Gastrocnemius medialis (tissue), 4 donors: ENCODE results near the gene KCP.

Source experiments
- POLR2A ChIP-seq, 2 donors: fragments of 450-650 bp; IDR thresholded peaks; one replicate each; pipeline ENCODE4 v1.6.1; 2017; ENCODE audit warnings: antibody characterized with exemption in 2 of 2, mild to moderate bottlenecking in 2 of 2, moderate library complexity in 2 of 2
- TF ChIP-seq, protein P1 (sequence below), 5 experiments: fragments of 450-650 bp in 3 of 5; fragments of 200-600 bp in 2 of 5; sonication (generic) in 2 of 5; IDR thresholded peaks in 4 of 5; conservative IDR thresholded peaks in 1 of 5; 1 replicate in 4 of 5; 2 replicates in 1 of 5; pipeline ENCODE4 v1.5.1; 2016 to 2019; ENCODE audit warnings: antibody characterized with exemption in 5 of 5, mild to moderate bottlenecking in 3 of 5, moderate library complexity in 3 of 5

DNA sequence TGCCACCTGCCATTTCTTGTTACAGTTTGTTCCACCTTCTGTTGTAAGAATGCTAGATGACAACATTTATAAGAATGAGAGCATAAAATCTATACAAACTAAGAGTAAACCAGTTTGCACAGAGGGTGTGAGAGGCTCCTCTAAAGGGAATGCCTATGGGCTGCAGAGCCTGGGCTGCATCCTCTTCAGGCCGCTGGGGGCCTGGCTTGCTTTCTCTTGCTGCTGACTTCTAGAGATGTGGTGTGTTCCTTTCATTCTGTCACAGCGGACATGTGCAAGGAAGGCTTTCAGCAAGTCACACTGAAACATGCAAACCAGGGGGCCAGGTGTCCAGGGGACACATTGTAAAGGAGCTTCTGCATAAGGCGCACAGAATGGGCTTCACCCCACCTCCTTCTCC is 55.0 kb downstream of the KCP start:
- TF ChIP-seq POLR2A (IDR thresholded peaks at IDR 0.05), result no peak
- TF ChIP-seq, protein P1, sequence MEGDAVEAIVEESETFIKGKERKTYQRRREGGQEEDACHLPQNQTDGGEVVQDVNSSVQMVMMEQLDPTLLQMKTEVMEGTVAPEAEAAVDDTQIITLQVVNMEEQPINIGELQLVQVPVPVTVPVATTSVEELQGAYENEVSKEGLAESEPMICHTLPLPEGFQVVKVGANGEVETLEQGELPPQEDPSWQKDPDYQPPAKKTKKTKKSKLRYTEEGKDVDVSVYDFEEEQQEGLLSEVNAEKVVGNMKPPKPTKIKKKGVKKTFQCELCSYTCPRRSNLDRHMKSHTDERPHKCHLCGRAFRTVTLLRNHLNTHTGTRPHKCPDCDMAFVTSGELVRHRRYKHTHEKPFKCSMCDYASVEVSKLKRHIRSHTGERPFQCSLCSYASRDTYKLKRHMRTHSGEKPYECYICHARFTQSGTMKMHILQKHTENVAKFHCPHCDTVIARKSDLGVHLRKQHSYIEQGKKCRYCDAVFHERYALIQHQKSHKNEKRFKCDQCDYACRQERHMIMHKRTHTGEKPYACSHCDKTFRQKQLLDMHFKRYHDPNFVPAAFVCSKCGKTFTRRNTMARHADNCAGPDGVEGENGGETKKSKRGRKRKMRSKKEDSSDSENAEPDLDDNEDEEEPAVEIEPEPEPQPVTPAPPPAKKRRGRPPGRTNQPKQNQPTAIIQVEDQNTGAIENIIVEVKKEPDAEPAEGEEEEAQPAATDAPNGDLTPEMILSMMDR (IDR thresholded peaks at IDR 0.05 in 4 of 5, conservative IDR thresholded peaks at IDR 0.05 in 1 of 5), result no peak
